PC-9 (cell line): ENCODE results near the gene AOC3. TPM values are rescaled to one million over a fixed set of nuclear protein-coding genes. Genes with fewer than 3 reads are reported as not detected.

Source experiments
- BruUV-seq: library from RNA; stranded (reverse); fragments of 400-500 nt; replicated peaks from 2 replicates; lab custom pipeline; 2021; lab: Mats Ljungman, UMichigan
- CTCF ChIA-PET: fragments of 300-600 bp; sonication (Branson Sonifier 250); formaldehyde crosslinking; loops from one replicate; lab custom pipeline; 2022; ENCODE audit warnings: antibody characterized with exemption; lab: Charles Lee
- POLR2A ChIA-PET: fragments of 300-600 bp; sonication (Branson Sonifier 250); formaldehyde crosslinking; loops from one replicate; lab custom pipeline; 2022; ENCODE audit warnings: antibody characterized with exemption; ENCODE audit not compliant: unreplicated experiment; lab: Charles Lee
- DNase-seq, 2 experiments: peaks; one replicate each; pipeline versions ENCODE4 v3.0.0 to v3.0.0-alpha.2; 2015 to 2022; ENCODE audit warnings: mixed read lengths in 1 of 2
- H2AFZ ChIP-seq: fragments of 200-600 bp; sonication (generic); 2 replicates; pipeline ENCODE4 v1.8.1; 2017; ENCODE audit warnings: antibody characterized with exemption
- H3F3A ChIP-seq: fragments of 200-600 bp; sonication (generic); 2 replicates; pipeline ENCODE4 v1.8.1; 2017; ENCODE audit warnings: antibody characterized with exemption, mild to moderate bottlenecking, low read depth; ENCODE audit not compliant: insufficient read depth
- H3K27ac ChIP-seq: fragments of 200-600 bp; sonication (generic); 2 replicates; pipeline ENCODE4 v1.6.1; 2016; ENCODE audit warnings: mixed run types
- H3K27me3 ChIP-seq: fragments of 200-600 bp; sonication (generic); 2 replicates; pipeline ENCODE4 v1.6.1; 2016; ENCODE audit warnings: low read depth, mixed run types; ENCODE audit not compliant: insufficient read depth
- H3K36me3 ChIP-seq: fragments of 200-600 bp; sonication (generic); 2 replicates; pipeline ENCODE4 v1.6.1; 2016; ENCODE audit warnings: low read depth, mixed run types
- H3K4me1 ChIP-seq: fragments of 200-600 bp; sonication (generic); replicated peaks from 2 replicates; pipeline ENCODE4 v1.6.1; 2016; ENCODE audit warnings: mixed run types; ENCODE audit not compliant: insufficient read depth
- H3K4me2 ChIP-seq: fragments of 200-600 bp; sonication (generic); 2 replicates; pipeline ENCODE4 v1.6.1; 2017; ENCODE audit warnings: mixed run types
- H3K4me3 ChIP-seq: fragments of 200-600 bp; sonication (generic); 2 replicates; pipeline ENCODE4 v1.6.1; 2016; ENCODE audit warnings: mixed run types
- H3K79me2 ChIP-seq: fragments of 200-600 bp; sonication (generic); 2 replicates; pipeline ENCODE4 v1.6.1; 2017; ENCODE audit warnings: low read depth, mixed run types
- H3K9me2 ChIP-seq: fragments of 200-600 bp; sonication (generic); 2 replicates; pipeline ENCODE4 v1.8.1; 2017; ENCODE audit warnings: mild to moderate bottlenecking; ENCODE audit not compliant: insufficient read depth
- H3K9me3 ChIP-seq: fragments of 200-600 bp; sonication (generic); 2 replicates; pipeline ENCODE4 v1.8.1; 2016; ENCODE audit warnings: low read depth; ENCODE audit not compliant: insufficient read depth
- H4K20me1 ChIP-seq: fragments of 200-600 bp; sonication (generic); 2 replicates; pipeline ENCODE4 v1.8.1; 2017; ENCODE audit not compliant: insufficient read depth
- CTCF ChIP-seq: fragments of 200-600 bp; sonication (generic); conservative IDR thresholded peaks from 2 replicates; pipeline ENCODE4 v1.6.1; 2017; ENCODE audit warnings: mixed run types, antibody characterized with exemption, mild to moderate bottlenecking, moderate library complexity
- EZH2 ChIP-seq: fragments of 200-600 bp; sonication (generic); IDR thresholded peaks from 2 replicates; pipeline ENCODE4 v1.8.0; 2017; ENCODE audit warnings: antibody characterized with exemption, low read depth
- intact Hi-C: fragments of 100-400 bp; cut with micrococcal nuclease; formaldehyde crosslinking; loops from one replicate; pipeline ENCODE4 v1.10.0; 2022; ENCODE audit not compliant: unreplicated experiment
- total RNA-seq: library from RNA; stranded (reverse); gene quantifications from 2 replicates; pipeline ENCODE4 v1.2.3, GENCODE V29; 2021

AOC3 gene
- total RNA-seq, 1 experiment from 2014 or later = 0.98 TPM

DNA sequence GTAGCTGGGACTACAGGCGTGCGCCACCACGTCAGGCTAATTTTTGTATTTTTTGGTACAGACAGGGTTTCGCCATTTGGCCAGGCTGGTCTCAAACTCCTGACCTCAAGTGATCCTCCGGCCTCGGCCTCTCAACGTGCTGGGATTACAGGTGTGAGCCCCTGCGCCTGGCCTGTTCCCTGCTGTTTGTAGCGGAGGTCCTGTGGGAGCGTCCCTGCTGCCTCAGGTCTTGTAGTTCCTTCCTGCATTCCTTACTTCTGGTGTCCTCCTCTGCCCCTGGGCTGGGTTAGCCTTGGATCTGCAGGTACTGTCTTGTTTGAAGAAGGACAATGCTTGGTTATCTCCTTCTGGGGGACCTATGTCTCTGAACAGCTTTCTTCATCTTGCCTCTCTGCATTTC lies 26.0 kb downstream of the AOC3 start:
- peaks cover 45% of the 10 kb centered on the region for H3K27me3 ChIP-seq
- no peaks in the 10 kb centered on the region for H4K20me1 ChIP-seq
- TF ChIP-seq EZH2 (no peak), CTCF (no peak)
- no peaks in the 10 kb centered on the region for H3K79me2 ChIP-seq
- H3K9me3 ChIP-seq = no peaks in the 10 kb centered on the region
- CTCF ChIA-PET = no interaction called here
- no peaks in the 10 kb centered on the region for H3K36me3 ChIP-seq
- no peak overlapping the region for H3K4me3 ChIP-seq
- no peaks in the 10 kb centered on the region for H3F3A ChIP-seq
- no peaks in the 10 kb centered on the region for H3K9me2 ChIP-seq
- H3K4me2 ChIP-seq = no peak overlapping the region
- intact Hi-C loops = no loop called here
- H2AFZ ChIP-seq = no peak overlapping the region
- peaks cover 6% of the 10 kb centered on the region; the same call in 1 of the 2 replicates for H3K4me1 ChIP-seq
- no TSS peak for BruUV-seq
- POLR2A ChIA-PET = no interaction called here
- no peak overlapping the region for H3K27ac ChIP-seq
- DNase-seq = no peak

DNA sequence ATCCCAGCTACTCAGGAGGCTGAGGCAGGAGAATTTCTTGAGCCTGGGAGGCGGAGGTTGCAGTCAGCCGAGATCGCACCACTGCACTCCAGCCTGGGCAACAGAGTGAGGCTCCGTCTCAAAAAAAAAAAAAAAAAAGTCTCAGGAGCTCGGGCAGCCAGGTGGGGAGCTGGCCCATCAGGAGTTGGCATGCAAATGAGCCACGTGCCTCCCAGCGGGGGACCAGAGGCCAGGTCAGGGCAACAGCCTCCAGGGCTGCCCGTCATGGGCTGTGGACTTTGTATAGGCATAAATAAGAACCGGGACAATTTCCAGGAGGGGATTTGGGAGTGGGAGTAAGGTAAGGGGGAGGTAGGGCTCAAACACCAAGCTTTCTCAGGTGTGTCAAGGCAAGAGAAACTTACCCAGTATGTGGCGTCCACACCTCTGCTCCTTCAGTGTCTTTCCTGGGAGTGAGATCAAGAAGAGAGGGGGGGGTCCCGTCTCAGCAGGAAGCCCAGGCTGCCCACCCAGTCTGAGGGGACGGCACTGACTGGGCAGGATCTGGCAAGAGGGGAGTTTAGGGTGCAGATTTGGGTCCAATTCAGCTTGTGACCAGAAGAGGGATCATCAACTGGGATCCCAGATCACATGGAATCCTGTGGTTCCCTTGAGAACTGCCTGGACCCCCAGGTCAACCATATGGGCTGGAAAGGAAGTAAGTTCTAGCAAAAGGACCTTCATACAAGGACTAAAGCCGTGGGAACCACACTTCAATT lies 27.3 kb downstream of the AOC3 start:
- POLR2A ChIA-PET = interaction anchor here (0.6 kb wide), 1 partner anchor 51 kb away, joined by 14 read pairs; no protein-coding TSS in a partner anchor
- no peak overlapping the region for H3K4me3 ChIP-seq
- no peaks in the 10 kb centered on the region for H3K9me2 ChIP-seq
- H3K4me2 ChIP-seq = peak overlapping the region; percentile 43; the same call in 1 of the 2 replicates
- no peak overlapping the region for H2AFZ ChIP-seq
- no peaks in the 10 kb centered on the region for H4K20me1 ChIP-seq
- H3K27ac ChIP-seq = no peak overlapping the region
- H3F3A ChIP-seq = no peaks in the 10 kb centered on the region
- no peak for TF ChIP-seq EZH2
- TF ChIP-seq CTCF = no peak
- CTCF ChIA-PET = no interaction called here
- H3K4me1 ChIP-seq = peaks cover 6% of the 10 kb centered on the region; the same call in 1 of the 2 replicates
- peak; percentile 63 to 67 for DNase-seq
- intact Hi-C loops = no loop called here
- no peaks in the 10 kb centered on the region for H3K36me3 ChIP-seq
- peaks cover 36% of the 10 kb centered on the region for H3K27me3 ChIP-seq
- no peaks in the 10 kb centered on the region for H3K79me2 ChIP-seq
- no peaks in the 10 kb centered on the region for H3K9me3 ChIP-seq
- BruUV-seq = no TSS peak

DNA sequence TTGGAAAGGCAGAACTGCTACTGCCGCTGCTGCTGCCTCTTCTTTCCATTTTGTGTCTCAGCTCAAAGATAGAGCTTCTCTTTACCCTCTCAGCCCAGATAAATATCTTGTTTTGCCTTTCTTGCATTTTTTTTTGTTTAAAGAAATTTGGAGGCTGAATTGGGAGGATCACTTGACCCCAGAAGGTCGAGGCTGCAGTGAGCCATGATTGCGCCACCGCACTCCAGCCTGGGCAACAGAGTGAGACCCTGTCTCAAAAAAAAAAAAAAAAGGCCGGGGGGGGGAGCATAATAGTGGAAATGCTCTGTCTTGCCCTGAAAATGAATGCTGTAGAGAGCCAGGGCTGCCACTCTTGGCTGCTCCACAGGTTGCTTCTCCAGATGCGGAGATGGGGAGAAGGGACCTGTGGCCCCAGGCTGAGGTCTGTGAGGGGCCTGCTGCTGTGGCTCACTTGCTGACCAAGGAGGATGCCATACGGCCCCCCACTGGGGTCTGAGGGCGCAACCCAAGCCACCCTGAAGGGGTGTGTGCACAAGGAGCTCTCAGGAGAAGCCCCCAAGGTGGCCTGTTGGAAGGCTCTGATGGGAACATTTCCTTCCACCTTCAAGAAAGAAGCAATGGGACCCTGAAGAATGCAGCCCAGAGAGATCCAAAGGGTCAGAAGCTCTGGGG lies 28.1 kb downstream of the AOC3 start:
- Histone ChIP-seq H3K27ac (no peak overlapping the region), H3K9me3 (no peaks in the 10 kb centered on the region), H3K9me2 (no peaks in the 10 kb centered on the region), H2AFZ (no peak overlapping the region), H3K4me1 (peaks cover 6% of the 10 kb centered on the region; the same call in 1 of the 2 replicates), H3K4me2 (no peak overlapping the region), H4K20me1 (no peaks in the 10 kb centered on the region), H3K36me3 (no peaks in the 10 kb centered on the region), H3K27me3 (peaks cover 36% of the 10 kb centered on the region), H3F3A (no peaks in the 10 kb centered on the region), H3K79me2 (no peaks in the 10 kb centered on the region), H3K4me3 (no peak overlapping the region)
- CTCF ChIA-PET = no interaction called here
- POLR2A ChIA-PET = no interaction called here
- BruUV-seq = no TSS peak
- intact Hi-C loops = no loop called here
- DNase-seq = no peak
- TF ChIP-seq CTCF (no peak), EZH2 (no peak)
